Testis (tissue), 2 donors: Measurements from ENCODE around the gene TBK1.

ENCODE experiments used
- CTCF ChIP-seq, 3 experiments: fragments of 450-650 bp in 2 of 3; fragments of 200-600 bp in 1 of 3; sonication (generic) in 1 of 3; IDR thresholded peaks; one replicate each; pipeline ENCODE4 v1.5.1; 2016 to 2019; ENCODE audit warnings: antibody characterized with exemption in 3 of 3, mild to moderate bottlenecking in 2 of 3, moderate library complexity in 1 of 3
- POLR2A ChIP-seq: fragments of 450-650 bp; IDR thresholded peaks from one replicate; pipeline ENCODE4 v1.6.1; 2017; ENCODE audit warnings: antibody characterized with exemption, mild to moderate bottlenecking, moderate library complexity

GRCh38 chr12:64522316-64522715 is 70.4 kb downstream of the TBK1 start:
- no peak for TF ChIP-seq POLR2A
- TF ChIP-seq CTCF (IDR thresholded peaks at IDR 0.05) = no peak
